ENCODE results near the gene DNAJB12. TPM values are rescaled to one million over a fixed set of nuclear protein-coding genes. Genes with fewer than 3 reads are reported as not detected.

DNAJB12 gene
- total and polyA plus RNA-seq, 10 of the 15 experiments (the other 5 are each of a cell fraction or from before 2014, with no cell fraction given): 4.6 to 31.6 (median 18.8) TPM

- RAD21 ChIA-PET (ENCODE audit: unreplicated experiment): no interaction called here
- Histone ChIP-seq H3K9ac (ENCODE audit: control insufficient read depth, insufficient read depth, low read length) (no peak overlapping the region), H2AFZ (ENCODE audit: control insufficient read depth, low read depth, low read length) (no peak overlapping the region), H4K20me1 (ENCODE audit: control insufficient read depth, insufficient read depth) (no peaks in the 10 kb centered on the region), H3K4me3 (no peak overlapping the region), H3K27ac (ENCODE audit: control insufficient read depth, insufficient read depth) (no peak overlapping the region), H3K79me2 (ENCODE audit: control insufficient read depth, insufficient read depth, low read length) (no peaks in the 10 kb centered on the region), H3K9me3 (replicated peaks; ENCODE audit: control insufficient read depth, insufficient read depth, low read length) (no peaks in the 10 kb centered on the region), H3K27me3 (replicated peaks in 1 of 2; ENCODE audit: control insufficient read depth in 2 of 2, insufficient read depth in 2 of 2, low read length in 1 of 2) (no peaks in the 10 kb centered on the region), H3K4me1 (ENCODE audit: control insufficient read depth, insufficient read depth, low read length) (no peaks in the 10 kb centered on the region), H3K4me2 (ENCODE audit: control insufficient read depth, insufficient read depth) (no peak overlapping the region), H3K36me3 (ENCODE audit: control insufficient read depth in 2 of 2, insufficient read depth in 2 of 2, low read length in 1 of 2) (no peaks in the 10 kb centered on the region)
- 95% methylated on average over 5 of the region's 5 CpGs for WGBS (ENCODE audit: insufficient coverage, insufficient replicate concordance, low lambda C conversion rate, missing lambda C conversion rate)
- intact Hi-C loops (cut with micrococcal nuclease; ENCODE audit: unreplicated experiment): no loop called here
- in situ Hi-C loops (cut with MboI): no loop called here
- no TSS peak for BruUV-seq (replicated peaks)
- no peak for TF ChIP-seq ZNF592 (IDR thresholded peaks at IDR 0.05)
- no peak for TF ChIP-seq EZH2 (IDR thresholded peaks at IDR 0.05; ENCODE audit: borderline replicate concordance, control insufficient read depth, low read depth, low read length)
- no peak for TF ChIP-seq FOS (IDR thresholded peaks at IDR 0.05; ENCODE audit: borderline replicate concordance, extremely low read depth, insufficient read length)
- no peak for TF ChIP-seq SRF (IDR thresholded peaks at IDR 0.05; ENCODE audit: low read depth in 2 of 2, low read length in 2 of 2)
- TF ChIP-seq BCL11A (IDR thresholded peaks at IDR 0.05; ENCODE audit: low read depth, low read length): no peak
- no peak for TF ChIP-seq SUZ12 (IDR thresholded peaks at IDR 0.05; ENCODE audit: unreplicated experiment)
- TF ChIP-seq RELA (IDR thresholded peaks at IDR 0.05; ENCODE audit: borderline replicate concordance, partially characterized antibody): no peak
- no peak for TF ChIP-seq SMC3 (IDR thresholded peaks at IDR 0.05; ENCODE audit: borderline replicate concordance, low read length)
- TF ChIP-seq STAT3 (IDR thresholded peaks at IDR 0.05; ENCODE audit: low read depth, low read length): no peak
- no peak for TF ChIP-seq HDGF (IDR thresholded peaks at IDR 0.05)
- TF ChIP-seq BRCA1 (IDR thresholded peaks at IDR 0.05; ENCODE audit: low read depth, low read length): no peak
- no peak for TF ChIP-seq TCF7 (IDR thresholded peaks at IDR 0.05; ENCODE audit: borderline replicate concordance)
- no peak for TF ChIP-seq ZBTB40 (IDR thresholded peaks at IDR 0.05; ENCODE audit: borderline replicate concordance)
- TF ChIP-seq CBX5 (IDR thresholded peaks at IDR 0.05; ENCODE audit: low read depth): no peak
- no peak for TF ChIP-seq DPF2 (IDR thresholded peaks at IDR 0.05)
- no peak for DNase-seq (ENCODE audit: low read depth, low spot score)
- no peak for FAIRE-seq
- CTCF ChIA-PET: interaction anchor here (1.0 to 1.4 kb wide), 2 partner anchors 263 to 445 kb away, joined by 3 to 4 read pairs; no protein-coding TSS in a partner anchor
- no peak for ATAC-seq
- POLR2A ChIA-PET: no interaction called here
- SMC1A ChIA-PET (ENCODE audit: uncharacterized antibody, unreplicated experiment): no interaction called here
Observed at GRCh38 chr10:72389716-72390115, 35.0 kb upstream of the DNAJB12 start.

Data from GM12878 (cell line).